Endothelial cell of umbilical vein (primary cell): Measurements from ENCODE around the gene AIMP1.

Experiments used
- CTCF ChIP-seq, 2 donors: IDR thresholded peaks; 1 replicate in 1 of 2; 2 replicates in 1 of 2; pipeline ENCODE4 v1.5.1; 2011; ENCODE audit warnings: low read length in 2 of 2, mild to moderate bottlenecking in 2 of 2, moderate library complexity in 2 of 2, control low read depth in 1 of 2, inconsistent platforms in 1 of 2, low read depth in 1 of 2; ENCODE audit not compliant: insufficient read depth in 1 of 2; ENCODE audit errors: extremely low read depth in 1 of 2
- EZH2 ChIP-seq: IDR thresholded peaks from 2 replicates; pipeline ENCODE4 v1.6.1; 2012; ENCODE audit warnings: borderline replicate concordance, low read depth, mild to moderate bottlenecking, moderate library complexity, low read length, inconsistent platforms; ENCODE audit not compliant: severe bottlenecking
- POLR2A ChIP-seq: IDR thresholded peaks from 2 replicates; pipeline ENCODE4 v1.6.1; 2012; ENCODE audit warnings: low read depth, mild to moderate bottlenecking, control low read depth, low read length
- POLR2AphosphoS5 ChIP-seq: IDR thresholded peaks from 2 replicates; pipeline ENCODE4 v1.6.1; 2012; ENCODE audit warnings: low read depth, mild to moderate bottlenecking, control low read depth, low read length, moderate library complexity; ENCODE audit not compliant: insufficient read depth

- no peak for TF ChIP-seq POLR2A
- TF ChIP-seq CTCF (IDR thresholded peaks at IDR 0.05; ENCODE audit: extremely low read depth in 1 of 2, insufficient read depth in 1 of 2, low read depth in 1 of 2, low read length in 2 of 2) = no peak
- no peak for TF ChIP-seq EZH2
- TF ChIP-seq POLR2AphosphoS5 = no peak
Observed at GRCh38 chr4:106353786-106354185, 37.4 kb downstream of the AIMP1 start.
